Iris pigment epithelial cell (primary cell): ENCODE data around the gene RCL1.
"Not testable (repeated sequence)": the region's sequence is repeated elsewhere in the genome, so short reads cannot be mapped to it uniquely, and the experiment has no call there.

Source experiments
- DNase-seq: peaks from one replicate; pipeline ENCODE4 v3.0.0-alpha.2; 2011; ENCODE audit warnings: low read depth

RCL1 gene, protein sequence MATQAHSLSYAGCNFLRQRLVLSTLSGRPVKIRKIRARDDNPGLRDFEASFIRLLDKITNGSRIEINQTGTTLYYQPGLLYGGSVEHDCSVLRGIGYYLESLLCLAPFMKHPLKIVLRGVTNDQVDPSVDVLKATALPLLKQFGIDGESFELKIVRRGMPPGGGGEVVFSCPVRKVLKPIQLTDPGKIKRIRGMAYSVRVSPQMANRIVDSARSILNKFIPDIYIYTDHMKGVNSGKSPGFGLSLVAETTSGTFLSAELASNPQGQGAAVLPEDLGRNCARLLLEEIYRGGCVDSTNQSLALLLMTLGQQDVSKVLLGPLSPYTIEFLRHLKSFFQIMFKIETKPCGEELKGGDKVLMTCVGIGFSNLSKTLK

DNA sequence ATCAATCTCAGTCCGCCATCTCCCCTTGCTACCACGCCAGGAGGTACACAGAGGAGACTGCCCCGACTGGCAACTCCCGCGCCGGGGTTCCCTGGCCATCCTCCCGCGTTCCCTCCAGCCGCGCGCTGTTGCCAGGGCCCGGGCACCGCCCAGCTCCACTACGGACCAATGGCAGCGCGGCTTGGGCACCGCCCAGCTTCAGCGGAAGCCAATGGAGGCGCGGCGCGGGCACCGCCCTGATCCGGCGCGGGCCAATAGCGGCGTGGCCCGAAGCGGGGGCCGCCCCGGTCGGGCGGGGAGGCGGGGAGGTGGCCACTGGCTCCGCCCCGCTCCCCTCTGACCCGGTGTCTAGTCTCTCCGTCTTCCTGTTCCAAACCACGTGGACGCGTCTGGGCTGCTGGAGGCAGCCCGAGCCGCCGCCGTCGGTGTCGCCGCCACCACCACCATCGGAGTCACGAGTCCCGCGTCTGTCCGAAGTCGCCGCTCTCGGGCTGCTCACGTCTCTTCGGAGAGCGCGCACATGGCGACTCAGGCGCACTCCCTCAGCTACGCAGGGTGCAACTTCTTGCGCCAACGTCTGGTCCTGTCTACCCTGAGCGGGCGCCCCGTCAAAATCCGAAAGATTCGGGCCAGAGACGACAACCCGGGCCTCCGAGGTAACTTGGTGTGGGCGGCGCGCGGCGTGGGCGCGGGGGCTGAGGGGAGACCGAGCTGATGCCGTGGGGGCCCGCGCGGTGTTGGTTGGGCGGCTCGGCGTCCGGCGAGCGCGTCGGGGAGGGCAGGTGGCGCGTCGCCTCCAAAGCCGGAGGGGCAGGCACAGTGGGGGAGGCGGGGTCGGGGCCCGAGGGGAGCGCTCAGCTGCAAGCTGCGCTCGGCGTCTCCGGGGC lies at the start of gene RCL1:
Gene RCL1 (plus strand): TSS at position 373 of the 887 bp plus-strand sequence. CDS start 148 bp downstream, at position 521.
- peak; percentile 97 for DNase-seq

DNA sequence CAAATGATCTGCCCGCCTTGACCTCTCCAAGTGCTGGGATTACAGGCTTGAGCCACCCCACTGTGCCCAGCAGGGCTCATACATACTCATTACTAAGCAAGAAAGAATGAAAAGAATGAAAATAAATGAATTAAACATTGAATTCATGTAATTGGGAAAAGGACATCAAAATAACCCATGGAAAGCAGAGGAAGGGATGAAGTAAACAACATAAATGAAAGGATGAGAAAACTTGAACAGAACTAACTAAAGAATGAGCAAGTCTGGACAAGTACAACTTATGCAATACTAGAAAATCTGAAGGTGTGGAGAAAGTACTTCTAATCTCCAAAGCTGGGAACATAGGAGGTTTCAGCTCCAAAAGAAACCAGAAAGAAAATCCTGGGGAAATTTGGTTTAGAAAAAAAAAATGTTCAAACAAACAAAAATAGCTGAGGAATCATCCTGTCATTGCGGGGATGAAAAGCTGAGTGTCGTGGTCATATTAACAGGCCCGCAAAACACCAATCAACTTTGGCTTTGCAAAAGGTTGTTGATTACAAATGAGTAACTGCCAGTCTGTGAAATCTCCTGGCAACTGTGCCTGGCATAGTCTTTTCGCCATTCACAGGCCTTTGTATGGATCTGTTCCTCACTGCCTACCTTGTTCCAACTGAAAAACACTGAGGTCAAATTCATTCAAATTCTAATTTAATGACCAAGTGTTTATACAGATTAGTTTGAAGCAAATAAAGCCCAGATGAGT lies 49.4 kb upstream of the RCL1 start:
- DNase-seq: peak; percentile 41

DNA sequence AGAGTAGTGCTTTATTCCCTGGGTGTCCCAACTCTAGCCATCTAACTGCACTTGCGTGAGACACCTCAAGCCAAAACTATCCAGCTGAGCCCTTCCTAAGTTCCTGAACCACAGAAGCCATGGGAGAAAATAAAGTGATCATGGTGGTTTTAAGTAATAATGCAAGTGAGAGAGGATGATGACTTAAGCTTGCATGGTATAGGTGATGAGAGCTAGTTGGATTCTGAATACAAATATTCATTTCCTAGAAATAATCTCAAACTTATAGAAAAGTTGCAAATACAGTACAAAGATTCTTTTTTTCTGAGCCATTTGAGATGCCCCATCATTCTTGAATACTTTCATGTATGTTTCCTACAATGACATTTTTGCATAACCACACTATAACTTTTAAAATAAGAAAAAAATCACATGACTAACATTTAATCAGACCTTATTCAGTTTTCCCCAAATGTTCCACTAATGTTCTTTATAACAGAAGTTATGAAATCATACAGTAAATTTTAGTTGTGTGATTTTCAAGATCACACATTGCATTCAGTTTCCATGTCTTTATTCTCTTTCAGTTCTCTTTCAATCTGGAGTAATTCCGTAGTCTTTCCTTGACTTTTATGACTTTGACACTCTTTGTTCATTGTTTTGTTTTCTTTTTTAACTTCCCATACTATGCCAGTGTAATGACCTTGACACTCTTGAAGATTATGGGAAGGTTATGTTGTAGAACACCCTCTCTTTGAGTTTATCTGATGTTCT lies 46.3 kb upstream of the RCL1 start:
- no peak for DNase-seq

DNA sequence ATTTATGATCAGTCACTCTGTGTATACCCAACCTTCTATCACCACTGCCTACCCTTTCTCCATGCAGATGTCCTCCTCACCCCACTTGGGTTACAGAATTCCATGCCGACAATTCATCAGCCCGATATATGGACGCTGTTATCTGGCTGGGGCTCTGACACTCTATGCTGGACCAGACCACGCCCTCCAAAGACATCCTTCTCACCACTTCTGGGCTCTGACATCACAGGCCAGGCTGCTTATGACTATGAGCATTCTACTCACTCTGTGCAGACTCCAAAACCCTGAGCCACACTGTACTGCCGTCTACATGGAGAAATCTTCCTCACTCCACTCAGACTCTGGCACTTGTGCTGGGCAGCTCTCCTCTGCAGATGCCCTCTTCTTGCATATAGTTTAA lies 44.1 kb upstream of the RCL1 start:
- no peak for DNase-seq

DNA sequence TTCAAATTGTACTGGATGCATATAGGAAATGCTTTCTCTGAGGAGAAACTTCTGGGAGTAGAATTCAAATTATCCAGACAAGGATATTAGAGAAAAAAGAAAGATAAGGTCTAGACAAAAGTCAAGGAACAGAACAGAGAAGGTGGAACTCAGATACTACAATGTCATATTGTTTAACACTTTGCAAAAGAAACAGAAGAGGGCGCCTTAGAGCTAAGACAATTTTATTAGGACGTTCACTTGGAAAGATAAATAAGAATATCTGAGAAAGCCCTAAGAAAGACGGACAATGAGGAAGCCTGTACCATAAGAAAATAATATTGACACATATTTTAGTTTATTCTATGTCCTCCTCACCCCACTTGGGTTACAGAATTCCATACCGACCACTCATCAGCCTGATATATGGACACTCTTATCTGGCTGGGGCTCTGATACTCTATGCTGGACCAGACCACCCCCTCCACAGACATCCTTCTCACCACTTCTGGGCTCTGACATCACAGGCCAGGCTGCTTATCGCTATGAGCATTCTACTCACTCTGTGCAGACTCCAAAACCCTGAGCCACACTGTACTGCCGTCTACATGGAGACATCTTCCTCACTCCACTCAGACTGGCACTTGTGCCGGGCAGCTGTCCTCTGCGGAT lies 42.6 kb upstream of the RCL1 start:
- peak; percentile 47 for DNase-seq

DNA sequence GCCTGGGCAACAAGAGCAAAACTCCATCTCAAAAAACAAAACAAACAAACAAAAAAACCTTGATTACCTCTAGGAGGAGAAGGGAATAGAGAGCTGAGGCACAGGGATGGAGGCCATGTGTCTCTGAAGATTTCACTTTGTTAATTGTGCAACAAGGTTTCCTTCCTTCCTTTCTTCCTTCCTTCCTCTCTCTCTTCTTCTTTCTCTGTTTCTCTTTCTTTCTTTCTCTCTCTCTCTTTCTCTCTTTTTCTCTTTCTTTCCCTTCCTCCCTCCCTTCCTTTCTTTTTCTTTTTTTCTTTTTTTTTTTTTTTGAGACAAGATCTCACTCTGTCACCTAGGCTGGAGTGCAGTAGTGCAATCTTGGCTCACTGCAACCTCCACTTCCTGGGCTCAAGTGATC lies 38.2 kb upstream of the RCL1 start:
- DNase-seq: not testable (repeated sequence)

DNA sequence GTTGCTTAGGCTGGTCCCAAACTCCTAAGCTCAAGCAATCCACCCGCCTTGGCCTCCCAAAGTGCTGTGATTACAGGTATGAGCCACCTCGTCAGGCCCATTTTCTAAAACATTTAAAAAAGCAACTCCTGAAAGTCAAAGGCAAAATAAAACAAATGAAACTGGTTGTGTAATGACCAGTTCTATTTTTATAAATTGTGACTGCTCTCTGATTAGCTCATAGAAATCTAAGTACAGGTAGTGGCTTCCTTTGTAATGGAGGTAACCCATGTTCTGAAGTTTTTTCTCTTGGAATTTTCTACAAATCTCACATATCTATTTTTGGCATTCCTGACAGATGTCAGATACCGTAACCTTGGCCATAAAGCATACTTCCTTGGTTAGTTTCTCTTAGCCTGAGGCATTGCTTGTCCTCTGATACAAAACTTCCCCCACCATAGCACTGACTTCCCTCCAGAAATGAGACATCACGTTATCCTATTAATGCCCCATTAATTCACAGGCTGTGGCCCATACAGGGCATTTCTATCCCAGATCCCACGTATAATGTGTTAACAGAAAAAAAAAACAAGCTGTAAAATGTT lies 37.6 kb upstream of the RCL1 start:
- no peak for DNase-seq

DNA sequence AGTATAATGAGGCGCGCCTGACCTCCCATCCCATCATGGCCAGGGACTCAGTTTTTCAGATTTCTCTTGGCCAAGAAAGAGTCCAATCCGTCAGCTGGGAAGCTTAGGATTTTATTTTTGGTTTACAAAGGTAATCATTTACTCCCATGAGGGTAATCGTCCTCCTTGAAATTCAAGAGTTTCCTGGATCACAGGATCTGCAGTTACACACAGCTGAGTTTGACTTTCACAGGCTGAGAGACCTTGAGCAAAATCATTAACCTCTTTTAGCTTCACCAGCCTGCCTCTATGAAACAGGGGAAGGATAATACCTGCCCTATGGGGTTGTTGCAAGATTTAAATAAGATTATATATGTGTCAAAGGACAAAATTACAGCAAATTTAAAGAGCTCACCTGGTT lies 36.3 kb upstream of the RCL1 start:
- DNase-seq: no peak

DNA sequence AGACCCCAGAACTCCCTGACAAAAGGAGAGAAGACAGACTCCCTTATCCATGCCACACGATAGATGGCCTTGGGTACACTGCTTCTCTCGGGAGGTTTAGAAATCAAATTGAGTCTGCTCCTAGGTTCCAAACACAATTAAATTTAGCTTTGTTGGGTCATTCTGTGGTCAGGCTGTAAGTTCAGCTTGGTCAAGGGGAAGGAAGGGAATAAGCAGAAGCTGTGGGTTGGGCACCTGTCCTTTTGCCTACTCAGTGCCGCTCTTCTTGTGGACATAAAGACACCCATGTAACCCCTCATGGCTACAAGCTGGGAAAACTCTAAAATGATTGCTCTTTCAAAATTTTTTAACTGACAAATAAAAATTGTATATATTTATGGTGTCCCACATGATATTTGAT lies 32.6 kb upstream of the RCL1 start:
- DNase-seq: no peak

DNA sequence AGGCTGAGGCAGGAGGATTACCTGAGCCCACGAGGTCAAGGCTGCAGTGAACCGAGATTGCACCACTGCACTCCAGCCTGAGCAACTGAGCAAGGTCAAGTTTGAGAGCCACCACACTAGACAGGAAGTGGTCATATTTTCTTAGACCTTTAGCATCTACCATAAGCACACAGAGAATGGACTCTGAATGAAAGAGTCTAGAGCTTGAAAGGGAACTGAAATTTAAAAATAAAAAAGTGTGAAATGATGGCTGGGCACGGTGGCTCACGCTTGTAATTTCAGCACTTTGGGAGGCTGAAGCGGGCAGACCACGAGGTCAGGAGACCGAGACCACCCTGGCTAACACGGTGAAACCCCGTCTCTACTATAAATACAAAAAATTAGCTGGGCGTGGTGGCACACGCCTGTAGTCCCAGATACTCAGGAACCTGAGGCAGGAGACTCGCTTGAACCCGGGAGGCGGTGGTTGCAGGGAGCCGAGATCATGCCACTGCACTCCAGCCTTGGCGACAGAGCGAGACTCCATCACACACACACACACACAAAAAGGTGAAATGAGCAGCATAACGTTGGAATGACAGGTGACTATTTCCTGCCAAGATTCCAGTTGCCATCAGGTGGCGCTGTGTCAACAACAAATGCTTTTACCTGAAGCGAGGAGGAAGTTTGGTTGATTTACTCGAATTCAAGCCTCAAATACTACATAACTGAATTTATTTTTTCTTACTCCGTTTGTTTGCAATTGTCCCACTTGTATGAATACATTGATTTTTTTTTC lies 30.4 kb upstream of the RCL1 start:
- DNase-seq: peak; percentile 77

DNA sequence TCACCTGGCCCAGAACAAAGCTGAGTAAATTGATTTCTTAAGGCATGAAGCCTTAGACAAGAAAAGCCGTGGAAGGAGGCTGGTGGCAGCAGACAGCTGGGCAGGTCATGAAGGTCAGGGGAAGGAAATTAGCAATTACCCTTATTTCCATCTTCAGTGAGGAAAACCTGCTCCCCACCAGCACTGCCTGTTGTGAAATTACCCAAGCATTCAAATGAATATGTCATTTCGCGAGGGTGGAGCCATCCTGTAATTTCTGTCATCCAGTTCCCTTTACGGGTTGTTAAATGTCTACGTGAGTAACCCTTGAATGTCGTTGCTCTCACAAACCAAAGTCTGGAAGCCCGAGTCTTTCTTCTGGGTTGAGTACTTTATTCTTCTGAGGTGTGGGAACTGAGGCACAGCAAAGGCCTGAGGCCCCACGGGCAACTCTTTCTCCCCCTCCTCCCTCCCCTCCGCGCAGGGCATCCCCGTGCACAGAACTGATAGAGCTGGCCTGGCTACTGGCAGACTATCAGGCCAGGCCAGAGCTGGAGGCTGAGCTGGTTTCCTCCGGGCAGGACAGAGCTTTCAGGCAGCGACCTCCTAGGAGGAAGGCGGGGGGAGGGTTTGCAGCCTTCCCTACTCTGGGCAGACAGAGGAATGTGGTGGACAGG lies 29.7 kb upstream of the RCL1 start:
- DNase-seq: peak; percentile 50

DNA sequence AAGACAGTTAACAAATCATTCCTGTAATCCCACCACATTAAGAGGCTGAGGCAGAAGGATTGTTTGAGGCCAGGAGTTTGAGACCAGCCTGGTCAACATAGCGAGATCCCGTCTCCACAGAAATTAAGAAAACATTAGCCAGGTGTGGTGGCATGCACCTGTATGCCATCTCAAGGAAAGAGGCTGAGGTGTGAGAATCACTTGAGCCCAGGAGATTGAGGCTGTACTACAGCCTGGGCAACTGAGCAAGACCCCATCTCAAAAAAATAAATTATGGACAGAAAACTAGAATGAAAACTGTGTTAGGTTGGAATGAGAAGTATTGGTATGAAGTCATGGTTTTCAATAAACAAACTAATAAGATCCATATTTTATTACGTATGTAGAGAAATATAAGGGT lies 28.7 kb upstream of the RCL1 start:
- DNase-seq: no peak

DNA sequence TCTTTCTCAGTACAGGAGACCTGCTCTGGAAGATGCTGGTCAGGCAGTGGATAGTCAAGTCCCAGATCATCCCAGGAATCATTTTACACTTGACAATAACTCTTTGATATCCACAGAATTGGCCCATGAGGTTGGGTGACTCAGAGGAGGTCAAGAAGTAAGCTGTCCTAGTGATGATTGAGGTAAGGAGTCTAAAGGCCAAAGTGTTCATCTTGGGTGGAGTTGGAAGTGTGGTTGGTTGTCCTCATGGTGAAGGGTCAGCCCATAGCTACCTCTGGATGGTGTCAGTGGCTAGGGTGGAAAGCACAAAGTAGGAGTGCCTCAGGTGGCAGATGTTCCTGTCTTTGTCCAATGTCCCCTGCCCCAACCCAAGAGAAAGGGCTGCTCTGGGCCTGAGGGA lies 24.1 kb upstream of the RCL1 start:
- no peak for DNase-seq

DNA sequence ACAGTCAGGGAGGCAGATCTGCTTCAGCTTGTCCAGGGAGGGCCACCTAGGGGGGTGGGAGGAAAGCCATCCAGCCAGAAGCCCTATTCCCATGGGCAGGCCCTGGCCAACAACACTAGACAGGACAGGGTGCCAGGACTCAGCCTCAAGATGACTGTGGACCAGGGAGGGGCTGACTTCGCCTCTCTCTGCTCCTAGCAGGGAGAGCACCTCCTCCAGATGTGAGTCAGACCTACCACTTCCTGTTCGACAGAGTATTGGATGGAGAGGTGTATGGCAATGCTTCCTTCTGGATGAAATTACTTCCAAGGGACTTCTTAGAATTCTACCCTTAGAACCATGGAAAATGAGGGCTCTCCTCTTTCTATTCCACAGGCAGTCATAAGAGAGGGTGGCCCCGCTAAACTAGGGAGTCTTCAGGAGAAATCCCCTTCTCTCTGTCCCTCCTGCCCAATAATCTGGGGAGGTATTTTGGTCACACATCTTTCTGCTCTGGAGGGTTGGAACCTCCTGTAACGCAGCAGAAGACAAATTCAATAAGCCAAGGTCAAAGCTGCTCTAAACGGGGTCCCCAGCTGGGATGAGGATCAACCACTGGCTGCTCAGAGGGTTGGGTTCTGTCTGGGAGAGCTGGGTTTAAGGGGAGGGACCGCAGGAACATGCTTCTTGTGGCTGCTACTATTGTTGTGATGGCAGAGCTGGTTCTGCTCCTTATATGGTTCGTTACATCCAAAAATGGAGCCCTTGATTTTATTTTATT lies 23.2 kb upstream of the RCL1 start:
- DNase-seq: peak; percentile 44

DNA sequence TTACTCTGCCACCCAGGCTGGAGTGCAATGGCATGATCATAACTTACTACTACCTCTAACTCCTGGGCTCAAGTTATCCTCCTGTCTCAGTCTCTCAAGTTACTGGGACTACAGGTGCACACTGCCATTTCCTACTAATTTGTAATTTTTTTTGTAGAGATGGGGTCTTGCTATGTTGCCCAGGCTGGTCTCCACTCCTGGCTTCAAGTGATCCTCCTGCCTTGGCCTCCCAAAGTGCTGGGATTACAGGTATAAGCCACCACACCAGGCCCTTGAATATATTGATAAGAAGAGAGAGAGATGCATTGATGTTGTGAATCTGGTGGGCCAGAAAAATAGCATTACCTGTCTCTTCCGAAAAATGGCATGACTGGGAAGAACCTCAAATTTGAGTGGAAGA lies 21.0 kb upstream of the RCL1 start:
- DNase-seq: no peak

DNA sequence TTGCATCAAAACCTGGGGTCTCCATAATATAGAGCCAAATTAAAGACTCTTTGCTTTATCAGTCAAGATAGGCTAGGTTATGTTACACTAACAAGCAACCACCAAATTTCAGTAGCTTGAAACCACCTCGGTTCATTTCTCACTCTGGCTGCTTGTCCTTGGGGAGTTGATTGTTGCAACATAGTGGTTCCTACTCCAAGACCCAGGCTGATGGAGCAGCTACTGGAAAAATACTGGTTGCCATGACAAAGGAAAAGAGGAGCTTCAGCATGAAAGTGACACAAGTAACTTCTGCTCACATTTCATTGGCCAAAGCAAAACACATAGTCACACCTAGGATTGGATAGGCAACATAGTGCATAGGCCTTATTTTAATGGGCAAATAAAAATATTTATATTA lies 18.5 kb upstream of the RCL1 start:
- DNase-seq: peak; percentile 64

DNA sequence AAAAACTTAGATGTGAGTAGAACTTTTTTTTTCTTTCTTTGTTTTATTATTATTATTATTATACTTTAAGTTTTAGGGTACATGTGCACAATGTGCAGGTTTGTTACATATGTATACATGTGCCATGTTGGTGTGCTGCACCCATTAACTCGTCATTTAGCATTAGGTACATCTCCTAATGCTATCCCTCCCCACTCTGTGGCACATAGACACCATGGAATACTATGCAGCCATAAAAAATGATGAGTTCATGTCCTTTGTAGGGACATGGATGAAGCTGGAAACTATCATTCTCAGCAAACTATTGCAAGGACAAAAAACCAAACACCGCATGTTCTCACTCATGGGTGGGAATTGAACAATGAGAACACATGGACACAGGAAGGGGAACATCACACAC lies 17.8 kb upstream of the RCL1 start:
- DNase-seq: not testable (repeated sequence)

DNA sequence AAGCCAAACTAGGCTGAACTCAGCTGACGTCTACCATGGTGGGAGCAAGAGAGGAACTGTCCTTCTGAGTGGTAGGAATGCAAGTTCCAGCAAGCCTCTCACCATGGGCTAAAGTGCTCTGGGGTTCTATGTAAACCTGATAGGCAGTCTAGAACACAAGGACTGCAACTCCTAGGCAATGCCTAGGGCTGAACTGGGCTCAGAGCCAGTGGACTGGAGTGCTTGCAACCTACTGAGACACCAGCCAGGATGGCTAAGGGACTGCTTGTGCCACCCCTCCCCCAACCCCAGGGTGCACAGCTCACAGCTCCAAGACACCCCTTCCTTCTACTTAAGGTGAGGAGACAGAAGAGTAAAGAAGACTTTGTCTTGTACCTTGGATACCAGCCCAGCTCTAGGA lies 12.1 kb upstream of the RCL1 start:
- DNase-seq: no peak

DNA sequence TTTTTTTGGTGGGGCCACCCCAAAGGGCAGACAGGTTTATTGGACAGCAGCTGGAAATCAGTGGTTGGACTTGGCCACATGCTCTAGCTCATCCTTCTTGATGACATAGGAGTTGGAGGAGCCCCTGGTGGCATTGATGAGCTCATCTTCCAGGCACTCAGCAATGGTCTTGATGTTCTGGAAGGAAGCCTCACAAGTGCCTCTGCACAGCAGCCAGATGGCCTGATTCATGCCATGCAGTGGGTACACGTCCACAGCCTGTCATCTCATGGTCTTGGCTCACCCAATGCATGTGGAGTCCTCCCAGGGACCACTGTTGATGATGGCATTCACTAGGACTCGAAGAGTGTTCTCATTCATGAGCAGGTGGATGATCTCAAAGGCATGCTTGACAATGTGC lies 11.3 kb upstream of the RCL1 start:
- DNase-seq: no peak
